Gastroesophageal sphincter (tissue), 3 donors: Measurements from ENCODE around the gene NNMT.

Experiments
- EP300 ChIP-seq: sonication (generic); formaldehyde crosslinking; IDR thresholded peaks from one replicate; pipeline ENCODE4 v1.6.1; 2017; ENCODE audit warnings: antibody characterized with exemption, mild to moderate bottlenecking
- POLR2A ChIP-seq, 2 donors: fragments of 450-650 bp; IDR thresholded peaks; one replicate each; pipeline ENCODE4 v1.6.1; 2017; ENCODE audit warnings: antibody characterized with exemption in 2 of 2, mild to moderate bottlenecking in 2 of 2, moderate library complexity in 1 of 2
- POLR2AphosphoS5 ChIP-seq: sonication (generic); formaldehyde crosslinking; IDR thresholded peaks from one replicate; pipeline ENCODE4 v1.6.1; 2017; ENCODE audit warnings: antibody characterized with exemption
- TF ChIP-seq, protein P1 (sequence below), 4 experiments: fragments of 200-600 bp in 2 of 4; fragments of 450-650 bp in 2 of 4; sonication (generic) in 1 of 4; IDR thresholded peaks; one replicate each; pipeline ENCODE4 v1.5.1; 2017 to 2019; ENCODE audit warnings: antibody characterized with exemption in 4 of 4, mild to moderate bottlenecking in 2 of 4, moderate library complexity in 2 of 4

- TF ChIP-seq, protein P1, sequence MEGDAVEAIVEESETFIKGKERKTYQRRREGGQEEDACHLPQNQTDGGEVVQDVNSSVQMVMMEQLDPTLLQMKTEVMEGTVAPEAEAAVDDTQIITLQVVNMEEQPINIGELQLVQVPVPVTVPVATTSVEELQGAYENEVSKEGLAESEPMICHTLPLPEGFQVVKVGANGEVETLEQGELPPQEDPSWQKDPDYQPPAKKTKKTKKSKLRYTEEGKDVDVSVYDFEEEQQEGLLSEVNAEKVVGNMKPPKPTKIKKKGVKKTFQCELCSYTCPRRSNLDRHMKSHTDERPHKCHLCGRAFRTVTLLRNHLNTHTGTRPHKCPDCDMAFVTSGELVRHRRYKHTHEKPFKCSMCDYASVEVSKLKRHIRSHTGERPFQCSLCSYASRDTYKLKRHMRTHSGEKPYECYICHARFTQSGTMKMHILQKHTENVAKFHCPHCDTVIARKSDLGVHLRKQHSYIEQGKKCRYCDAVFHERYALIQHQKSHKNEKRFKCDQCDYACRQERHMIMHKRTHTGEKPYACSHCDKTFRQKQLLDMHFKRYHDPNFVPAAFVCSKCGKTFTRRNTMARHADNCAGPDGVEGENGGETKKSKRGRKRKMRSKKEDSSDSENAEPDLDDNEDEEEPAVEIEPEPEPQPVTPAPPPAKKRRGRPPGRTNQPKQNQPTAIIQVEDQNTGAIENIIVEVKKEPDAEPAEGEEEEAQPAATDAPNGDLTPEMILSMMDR (IDR thresholded peaks at IDR 0.05) = no peak
- no peak for TF ChIP-seq POLR2A (IDR thresholded peaks at IDR 0.05)
- no peak for TF ChIP-seq POLR2AphosphoS5
- no peak for TF ChIP-seq EP300
These were observed 46.8 kb downstream of the NNMT start for GRCh38 chr11:114343020-114343419.
